Esophagus muscularis mucosa (tissue), 4 donors: ENCODE results near the gene GNAI1. TPM values are rescaled to one million over a fixed set of nuclear protein-coding genes. Genes with fewer than 3 reads are reported as not detected.

ENCODE experiments used
- DNase-seq: peaks from one replicate; pipeline ENCODE4 v3.0.0-alpha.2; 2017; ENCODE audit errors: extremely low spot score
- H3K27ac ChIP-seq, 4 donors: fragments of 200-600 bp; sonication (generic); replicated peaks in 1 of 4; 1 replicate in 3 of 4; 2 replicates in 1 of 4; pipeline ENCODE4 v1.5.1; 2016 to 2019; ENCODE audit warnings: mild to moderate bottlenecking in 1 of 4
- H3K27me3 ChIP-seq, 4 donors: fragments of 200-600 bp; sonication (generic); one replicate each; pipeline versions ENCODE4 v1.5.1 to v1.6.0; 2016 to 2019
- H3K36me3 ChIP-seq, 4 donors: fragments of 200-600 bp; sonication (generic); one replicate each; pipeline ENCODE4 v1.5.1; 2016 to 2019
- H3K4me1 ChIP-seq, 4 donors: fragments of 200-600 bp; sonication (generic); one replicate each; pipeline ENCODE4 v1.5.1; 2016 to 2019
- H3K4me3 ChIP-seq, 4 donors: fragments of 200-600 bp; sonication (generic); 1 replicate in 2 of 4; 2 replicates in 2 of 4; pipeline ENCODE4 v1.5.1; 2016 to 2019; ENCODE audit warnings: mild to moderate bottlenecking in 4 of 4, moderate library complexity in 1 of 4
- H3K9me3 ChIP-seq, 4 donors: fragments of 200-600 bp; sonication (generic); 1 replicate in 3 of 4; 2 replicates in 1 of 4; pipeline ENCODE4 v1.5.1; 2016 to 2019
- EP300 ChIP-seq: sonication (generic); formaldehyde crosslinking; IDR thresholded peaks from one replicate; pipeline ENCODE4 v1.6.1; 2017; ENCODE audit warnings: antibody characterized with exemption
- POLR2A ChIP-seq: fragments of 450-650 bp; IDR thresholded peaks from one replicate; pipeline ENCODE4 v1.6.1; 2017; ENCODE audit warnings: antibody characterized with exemption, moderate library complexity, mild to moderate bottlenecking, low read depth
- POLR2AphosphoS5 ChIP-seq, 2 donors: sonication (generic); formaldehyde crosslinking; IDR thresholded peaks; one replicate each; pipeline ENCODE4 v1.6.1; 2017; ENCODE audit warnings: antibody characterized with exemption in 2 of 2
- WGBS: methylation state at CpG from one replicate; pipeline ENCODE4 v1.1.5; 2018; 5-methylcytosine and 5-hydroxymethylcytosine counted together
- intact Hi-C: fragments of 100-400 bp; cut with DNase I; formaldehyde crosslinking; loops from one replicate; pipeline ENCODE4 v1.15.1; 2023
- total RNA-seq, 4 donors: library from RNA; depleted of rRNA; stranded (reverse); fragments of >200 nt; gene quantifications; one replicate each; pipeline versions ENCODE4 v1.1.0 to v1.2.1, GENCODE V29; 2016
- TF ChIP-seq, protein P1 (sequence below), 3 experiments: fragments of 200-600 bp in 2 of 3; fragments of 450-650 bp in 1 of 3; sonication (generic) in 2 of 3; IDR thresholded peaks; one replicate each; pipeline ENCODE4 v1.5.1; 2017 to 2019; ENCODE audit warnings: antibody characterized with exemption in 3 of 3, mild to moderate bottlenecking in 2 of 3, moderate library complexity in 1 of 3

The GNAI1 gene
- total RNA-seq, 4 donors from 2014 or later: 61.0 to 141 (median 75.5) TPM

DNA sequence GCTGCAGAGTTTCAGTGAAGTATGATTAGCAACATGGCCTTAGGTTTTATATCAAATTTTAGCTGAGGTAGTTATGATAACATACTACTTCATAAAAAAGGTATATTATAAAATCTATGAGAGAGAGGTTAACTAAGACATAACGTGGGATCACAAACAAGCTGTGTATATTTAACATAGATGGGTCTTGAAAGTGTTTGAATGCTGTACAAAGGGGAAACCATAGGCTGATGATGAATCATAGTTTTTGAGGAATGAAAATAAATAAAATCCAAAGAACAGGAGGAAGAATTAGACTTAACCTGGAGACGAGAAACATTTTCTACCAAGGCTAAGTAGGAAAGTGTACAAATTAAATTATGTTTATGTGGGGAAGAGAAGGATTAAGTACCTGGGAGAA, 119.0 kb downstream of the GNAI1 start:
- no peak for DNase-seq
- no peaks in the 10 kb centered on the region for H3K9me3 ChIP-seq
- H3K27me3 ChIP-seq: no peaks in the 10 kb centered on the region
- H3K36me3 ChIP-seq: no peaks in the 10 kb centered on the region
- H3K27ac ChIP-seq: no peak overlapping the region
- no peak for TF ChIP-seq POLR2AphosphoS5 (IDR thresholded peaks at IDR 0.05)
- TF ChIP-seq, protein P1, sequence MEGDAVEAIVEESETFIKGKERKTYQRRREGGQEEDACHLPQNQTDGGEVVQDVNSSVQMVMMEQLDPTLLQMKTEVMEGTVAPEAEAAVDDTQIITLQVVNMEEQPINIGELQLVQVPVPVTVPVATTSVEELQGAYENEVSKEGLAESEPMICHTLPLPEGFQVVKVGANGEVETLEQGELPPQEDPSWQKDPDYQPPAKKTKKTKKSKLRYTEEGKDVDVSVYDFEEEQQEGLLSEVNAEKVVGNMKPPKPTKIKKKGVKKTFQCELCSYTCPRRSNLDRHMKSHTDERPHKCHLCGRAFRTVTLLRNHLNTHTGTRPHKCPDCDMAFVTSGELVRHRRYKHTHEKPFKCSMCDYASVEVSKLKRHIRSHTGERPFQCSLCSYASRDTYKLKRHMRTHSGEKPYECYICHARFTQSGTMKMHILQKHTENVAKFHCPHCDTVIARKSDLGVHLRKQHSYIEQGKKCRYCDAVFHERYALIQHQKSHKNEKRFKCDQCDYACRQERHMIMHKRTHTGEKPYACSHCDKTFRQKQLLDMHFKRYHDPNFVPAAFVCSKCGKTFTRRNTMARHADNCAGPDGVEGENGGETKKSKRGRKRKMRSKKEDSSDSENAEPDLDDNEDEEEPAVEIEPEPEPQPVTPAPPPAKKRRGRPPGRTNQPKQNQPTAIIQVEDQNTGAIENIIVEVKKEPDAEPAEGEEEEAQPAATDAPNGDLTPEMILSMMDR (IDR thresholded peaks at IDR 0.05): no peak
- no peak for TF ChIP-seq POLR2A
- no peak for TF ChIP-seq EP300
- no peak overlapping the region for H3K4me3 ChIP-seq
- intact Hi-C loops: no loop called here
- H3K4me1 ChIP-seq: no peaks in the 10 kb centered on the region
- 87% methylated on average over 2 of the region's 2 CpGs for WGBS

DNA sequence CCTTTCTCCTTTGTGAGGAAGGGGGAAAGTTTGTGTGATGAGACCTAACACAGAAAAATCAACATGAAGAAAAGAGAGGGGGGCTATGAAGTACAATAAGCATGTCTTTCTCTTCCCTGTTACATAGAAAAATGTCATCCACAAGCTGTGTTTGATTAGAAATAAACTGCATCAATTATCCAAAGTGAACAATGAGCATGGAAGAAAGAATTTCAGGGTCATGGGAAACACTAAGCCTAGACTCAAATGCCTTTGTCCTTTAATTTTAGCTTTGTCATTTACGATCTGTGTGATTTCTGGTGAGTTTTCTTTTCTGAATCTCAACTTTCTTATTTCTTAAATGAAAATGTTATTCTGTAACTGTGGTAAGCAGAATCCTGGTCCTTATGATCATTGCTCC, 121.0 kb downstream of the GNAI1 start:
- intact Hi-C loops: no loop called here
- no peak for DNase-seq
- Histone ChIP-seq H3K36me3 (no peaks in the 10 kb centered on the region), H3K27me3 (no peaks in the 10 kb centered on the region), H3K4me1 (no peaks in the 10 kb centered on the region), H3K27ac (no peak overlapping the region), H3K4me3 (no peak overlapping the region), H3K9me3 (no peaks in the 10 kb centered on the region)
- no peak for TF ChIP-seq EP300
- no peak for TF ChIP-seq POLR2A
- TF ChIP-seq POLR2AphosphoS5 (IDR thresholded peaks at IDR 0.05): no peak
- 73% methylated on average over 1 of the region's 1 CpG for WGBS

DNA sequence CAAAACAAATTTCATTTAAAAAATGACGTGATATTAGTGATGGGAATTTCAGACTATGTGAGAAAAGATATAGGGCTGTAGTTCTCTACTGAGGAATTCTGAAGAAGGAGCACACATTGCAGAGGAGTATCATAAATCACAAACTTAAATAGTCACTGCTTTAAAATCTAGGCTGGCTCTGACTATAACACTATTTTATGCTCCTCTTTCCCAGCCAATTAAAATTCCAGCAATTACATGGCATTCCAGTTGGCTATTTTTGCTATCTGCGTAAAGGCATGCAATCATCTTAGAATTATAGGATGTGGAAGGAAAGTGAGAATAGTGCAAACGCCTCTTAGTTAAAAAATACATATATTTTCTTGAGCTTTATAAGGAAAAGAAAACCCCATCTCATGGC, 123.1 kb downstream of the GNAI1 start:
- intact Hi-C loops: no loop called here
- no peak for DNase-seq
- Histone ChIP-seq H3K36me3 (no peaks in the 10 kb centered on the region), H3K27ac (no peak overlapping the region), H3K9me3 (no peaks in the 10 kb centered on the region), H3K27me3 (no peaks in the 10 kb centered on the region), H3K4me3 (no peak overlapping the region), H3K4me1 (no peaks in the 10 kb centered on the region)
- TF ChIP-seq POLR2AphosphoS5 (IDR thresholded peaks at IDR 0.05): no peak
- no peak for TF ChIP-seq EP300
- no peak for TF ChIP-seq POLR2A
- TF ChIP-seq, protein P1 (IDR thresholded peaks at IDR 0.05): no peak
- WGBS: 83% methylated on average over 3 of the region's 3 CpGs

DNA sequence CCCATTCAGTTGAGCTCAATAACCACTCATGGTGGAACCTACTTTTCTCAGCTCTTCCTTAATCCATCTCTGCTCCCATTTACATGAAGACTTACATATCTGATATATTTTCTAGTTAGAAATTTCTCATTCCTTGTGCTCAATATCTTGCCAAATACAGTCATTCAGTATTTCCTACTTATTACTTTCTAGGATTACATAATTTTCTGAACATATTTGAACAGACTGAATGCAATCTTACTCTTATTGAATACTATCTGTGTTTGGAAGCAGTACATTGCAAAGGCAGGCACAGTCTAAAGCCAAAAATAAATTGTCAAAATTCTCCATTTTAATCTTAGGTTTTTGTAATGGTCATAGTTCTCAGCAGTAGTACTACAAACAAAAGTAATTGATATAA, 126.0 kb downstream of the GNAI1 start:
- Histone ChIP-seq H3K36me3 (no peaks in the 10 kb centered on the region), H3K4me3 (no peak overlapping the region), H3K9me3 (no peaks in the 10 kb centered on the region), H3K27ac (no peak overlapping the region), H3K27me3 (no peaks in the 10 kb centered on the region), H3K4me1 (no peaks in the 10 kb centered on the region)
- intact Hi-C loops: no loop called here
- TF ChIP-seq, protein P1 (IDR thresholded peaks at IDR 0.05): no peak
- no peak for TF ChIP-seq POLR2A
- no peak for TF ChIP-seq POLR2AphosphoS5 (IDR thresholded peaks at IDR 0.05)
- TF ChIP-seq EP300: no peak
- DNase-seq: no peak

DNA sequence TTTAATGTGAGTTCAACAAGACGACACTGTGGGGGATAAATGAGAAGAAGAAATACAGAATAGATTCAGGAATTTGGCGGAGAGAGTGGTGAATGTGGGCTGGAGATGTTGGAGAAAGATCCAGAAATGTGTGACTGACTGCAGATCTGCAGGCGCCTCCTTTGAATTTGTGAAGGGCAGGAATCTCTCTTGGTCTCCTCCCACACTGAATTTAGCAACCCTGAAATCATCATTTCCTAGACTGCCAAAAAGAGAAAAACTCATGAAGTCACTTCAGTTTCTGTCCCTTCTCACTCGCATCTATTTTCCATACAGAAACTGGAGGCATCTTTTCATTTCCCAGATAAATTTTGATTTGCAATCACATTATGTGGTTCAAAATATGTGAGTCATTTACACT, 128.7 kb downstream of the GNAI1 start:
- Histone ChIP-seq H3K4me3 (no peak overlapping the region), H3K27ac (no peak overlapping the region), H3K4me1 (no peaks in the 10 kb centered on the region), H3K36me3 (no peaks in the 10 kb centered on the region), H3K9me3 (no peaks in the 10 kb centered on the region), H3K27me3 (no peaks in the 10 kb centered on the region)
- TF ChIP-seq EP300: no peak
- TF ChIP-seq POLR2AphosphoS5 (IDR thresholded peaks at IDR 0.05): no peak
- TF ChIP-seq, protein P1 (IDR thresholded peaks at IDR 0.05): no peak
- no peak for TF ChIP-seq POLR2A
- intact Hi-C loops: no loop called here
- no peak for DNase-seq
- WGBS: 67% methylated on average over 4 of the region's 4 CpGs
